ENCODE measurements around the gene BEST4.
"Not testable (repeated sequence)": the region's sequence is repeated elsewhere in the genome, so short reads cannot be mapped to it uniquely, and the experiment has no call there.

BEST4 gene

DNA sequence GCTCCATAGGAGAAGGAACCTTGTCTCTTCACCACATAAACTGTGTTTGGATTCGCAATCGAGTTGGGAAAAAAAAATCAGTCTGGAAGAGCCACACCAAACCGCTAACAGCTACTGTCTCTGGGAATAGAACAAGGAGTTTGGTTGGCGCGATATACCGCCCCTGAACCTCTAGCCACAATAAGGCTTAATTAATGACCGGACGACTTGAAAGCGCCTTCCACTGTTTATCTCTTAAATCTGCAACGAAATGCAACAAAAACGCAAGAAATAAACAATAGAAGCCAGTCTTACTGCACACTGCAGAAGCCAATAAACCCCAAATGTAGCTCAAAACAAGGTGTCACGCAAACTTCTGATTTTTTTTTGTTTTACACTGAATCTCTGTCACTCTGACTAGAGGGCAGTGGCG is 31.2 kb upstream of the BEST4 start:
- DNase-seq (ENCODE audit: low spot score): no peak

DNA sequence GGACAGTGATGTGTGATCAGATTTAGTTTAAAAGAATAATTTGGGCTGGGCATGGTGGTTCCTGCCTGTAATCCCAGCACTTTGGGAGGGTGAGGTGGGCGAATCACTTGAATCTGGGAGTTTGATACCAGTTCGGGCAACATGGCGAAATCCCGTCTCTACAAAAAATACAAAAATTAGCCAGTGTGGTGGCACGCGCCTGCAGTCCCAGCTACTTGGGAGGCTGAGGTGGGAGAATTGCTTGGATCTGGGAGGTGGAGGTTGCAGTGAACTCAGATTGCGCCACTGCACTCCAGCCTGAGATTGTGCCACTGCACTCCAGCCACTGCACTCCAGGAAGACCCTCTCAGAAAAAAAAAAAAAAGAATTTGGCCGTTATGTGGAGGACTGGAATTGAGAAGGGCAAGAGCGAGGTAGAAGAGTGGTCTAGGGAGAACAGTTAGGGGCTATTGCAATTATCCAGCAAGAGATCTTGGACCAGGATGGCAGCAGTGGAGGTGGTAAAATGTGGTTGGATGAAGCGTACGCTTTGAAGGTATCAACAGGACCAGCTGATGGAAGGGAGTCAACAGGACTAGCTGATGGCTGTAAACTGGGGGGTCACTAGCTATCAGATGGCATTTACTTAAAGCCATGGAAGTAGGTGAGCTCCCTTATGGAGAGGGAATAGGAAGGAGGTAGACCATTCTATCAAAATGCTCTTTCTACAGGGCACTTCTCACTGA is 30.0 kb upstream of the BEST4 start:
- DNase-seq (ENCODE audit: low spot score): no peak

DNA sequence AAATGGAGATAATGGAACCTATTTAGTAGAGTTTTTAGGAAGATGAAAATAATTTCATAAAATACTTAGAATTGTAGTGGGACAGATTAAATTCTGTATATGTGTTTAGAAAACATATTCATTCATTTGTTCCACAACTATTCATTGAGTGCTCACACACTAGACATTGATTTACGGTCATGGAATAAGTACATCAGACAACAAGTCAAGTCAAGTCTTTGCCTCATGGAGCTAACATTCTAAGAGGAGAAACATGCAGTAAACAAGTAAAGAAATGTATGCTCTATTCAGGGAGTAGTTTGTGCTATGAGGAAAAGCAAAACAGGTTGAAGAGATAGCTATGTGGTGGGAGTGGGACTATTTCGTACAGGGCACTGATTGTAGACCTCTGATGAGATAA is 29.3 kb upstream of the BEST4 start:
- no peak for DNase-seq (ENCODE audit: low spot score)

DNA sequence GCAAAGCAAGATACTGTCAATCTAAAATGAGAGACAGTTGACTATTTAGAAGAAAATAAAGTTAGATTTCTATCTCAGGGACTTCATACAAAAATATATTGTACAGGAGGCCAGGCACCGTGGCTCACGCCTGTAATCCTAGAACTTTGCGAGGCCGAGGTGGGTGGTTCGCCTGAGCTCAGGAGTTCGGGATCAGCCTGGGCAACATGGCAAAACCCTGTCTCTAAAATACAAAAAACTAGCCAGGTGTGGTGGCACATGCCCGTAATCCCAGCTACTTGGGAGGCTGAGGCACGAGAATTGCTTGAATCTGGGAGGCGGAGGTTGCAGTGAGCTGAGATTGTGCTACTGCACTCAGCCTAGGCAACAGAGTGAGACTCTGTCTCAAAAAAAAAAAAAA is 28.0 kb upstream of the BEST4 start:
- not testable (repeated sequence) for DNase-seq (ENCODE audit: low spot score)

DNA sequence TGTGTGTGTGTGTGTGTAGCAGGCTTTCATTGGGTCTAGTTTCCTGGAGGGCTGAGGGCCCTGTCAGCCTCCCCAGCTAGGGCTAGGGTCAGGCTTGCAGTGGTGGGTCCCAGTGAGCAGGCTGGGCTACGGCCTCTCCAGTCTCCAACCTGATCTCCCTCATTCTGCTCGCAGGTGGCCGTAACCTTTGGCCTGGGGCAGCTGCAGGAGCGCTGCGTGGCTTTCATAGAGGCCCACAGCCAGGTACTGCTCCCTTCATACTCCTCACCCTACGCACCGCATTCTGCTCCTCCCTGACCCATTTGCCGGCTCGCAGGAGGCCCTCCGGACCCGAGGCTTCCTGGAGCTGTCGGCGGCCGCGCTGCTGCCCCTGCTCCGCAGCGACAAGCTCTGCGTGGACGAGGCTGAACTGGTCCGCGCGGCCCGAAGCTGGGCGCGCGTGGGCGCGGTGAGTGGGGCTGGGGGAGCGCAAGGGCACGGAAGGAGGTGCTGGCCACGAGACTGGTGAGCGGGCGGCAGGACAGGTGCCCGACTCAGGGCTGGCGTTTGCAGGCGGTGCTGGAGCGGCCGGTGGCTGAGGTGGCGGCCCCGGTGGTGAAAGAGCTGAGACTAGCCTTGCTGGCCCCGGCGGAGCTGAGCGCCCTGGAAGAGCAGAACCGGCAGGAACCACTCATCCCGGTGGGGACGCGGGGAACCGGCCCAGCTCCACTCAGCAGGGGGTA is 25.0 kb upstream of the BEST4 start:
- DNase-seq (ENCODE audit: low spot score): peak; percentile 40

DNA sequence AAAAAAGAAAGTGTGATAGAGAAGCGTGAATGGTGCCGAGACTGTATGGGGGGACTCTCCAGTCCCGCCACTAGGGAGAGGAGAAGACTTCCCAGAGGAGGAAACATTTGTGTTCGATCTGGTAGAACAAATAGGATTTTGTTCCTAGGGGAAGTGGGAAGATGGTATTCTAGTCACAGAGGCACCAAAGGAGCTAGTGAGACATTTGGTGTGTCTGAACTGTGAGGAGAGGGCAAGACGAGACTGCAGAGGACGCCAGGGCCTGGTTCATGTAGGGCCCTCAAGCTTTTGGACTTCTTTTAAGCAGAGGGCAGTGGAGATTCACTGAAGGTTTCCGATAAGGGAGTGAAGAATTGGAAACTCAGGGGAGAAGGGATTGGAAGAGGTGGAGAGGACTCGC is 23.3 kb upstream of the BEST4 start:
- DNase-seq (ENCODE audit: low spot score): no peak

DNA sequence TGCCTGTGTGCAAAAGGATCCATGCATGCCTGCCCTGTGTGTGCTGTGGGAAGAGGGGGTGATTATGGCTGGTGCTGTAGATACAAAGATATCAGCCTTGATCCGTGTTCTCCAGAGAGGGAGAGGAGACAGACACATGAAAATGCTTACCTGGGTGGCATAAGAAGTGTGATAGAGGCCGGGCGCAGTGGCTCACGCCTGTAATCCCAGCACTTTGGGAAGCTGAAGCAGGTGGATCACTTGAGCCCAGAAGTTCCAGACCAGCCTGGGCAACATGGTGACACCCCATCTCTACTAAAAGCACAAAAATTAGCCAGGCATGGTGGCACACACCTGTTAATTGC is 22.8 kb upstream of the BEST4 start:
- not testable (repeated sequence) for DNase-seq (ENCODE audit: low spot score)

DNA sequence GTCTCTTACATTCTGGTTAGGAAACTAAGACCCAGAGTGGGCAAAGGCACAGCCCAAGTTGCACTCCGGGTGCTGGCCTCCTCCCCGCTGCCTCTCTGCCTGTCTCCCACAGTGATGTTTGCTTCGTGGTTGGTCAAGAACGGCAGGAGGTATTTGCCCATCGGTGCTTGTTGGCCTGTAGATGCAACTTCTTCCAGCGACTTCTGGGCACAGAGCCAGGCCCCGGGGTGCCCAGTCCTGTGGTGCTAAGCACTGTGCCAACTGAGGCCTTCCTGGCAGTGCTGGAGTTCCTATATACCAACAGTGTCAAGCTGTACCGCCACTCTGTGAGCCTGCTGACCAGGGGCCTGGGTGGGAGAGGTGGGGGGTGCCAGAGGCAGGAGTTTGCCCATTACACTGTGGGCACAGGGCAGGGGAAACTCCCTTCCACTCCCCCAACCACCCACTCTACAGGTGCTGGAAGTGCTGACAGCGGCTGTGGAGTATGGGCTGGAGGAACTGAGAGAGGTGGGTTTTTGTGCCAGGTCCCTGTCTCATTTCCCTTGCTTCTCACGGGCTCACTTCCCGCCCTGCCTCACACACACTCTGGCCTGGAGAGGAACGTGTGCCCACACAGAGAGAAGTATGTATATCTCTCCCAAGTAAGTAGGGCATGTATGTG is 22.3 kb upstream of the BEST4 start:
- no peak for DNase-seq (ENCODE audit: low spot score)

DNA sequence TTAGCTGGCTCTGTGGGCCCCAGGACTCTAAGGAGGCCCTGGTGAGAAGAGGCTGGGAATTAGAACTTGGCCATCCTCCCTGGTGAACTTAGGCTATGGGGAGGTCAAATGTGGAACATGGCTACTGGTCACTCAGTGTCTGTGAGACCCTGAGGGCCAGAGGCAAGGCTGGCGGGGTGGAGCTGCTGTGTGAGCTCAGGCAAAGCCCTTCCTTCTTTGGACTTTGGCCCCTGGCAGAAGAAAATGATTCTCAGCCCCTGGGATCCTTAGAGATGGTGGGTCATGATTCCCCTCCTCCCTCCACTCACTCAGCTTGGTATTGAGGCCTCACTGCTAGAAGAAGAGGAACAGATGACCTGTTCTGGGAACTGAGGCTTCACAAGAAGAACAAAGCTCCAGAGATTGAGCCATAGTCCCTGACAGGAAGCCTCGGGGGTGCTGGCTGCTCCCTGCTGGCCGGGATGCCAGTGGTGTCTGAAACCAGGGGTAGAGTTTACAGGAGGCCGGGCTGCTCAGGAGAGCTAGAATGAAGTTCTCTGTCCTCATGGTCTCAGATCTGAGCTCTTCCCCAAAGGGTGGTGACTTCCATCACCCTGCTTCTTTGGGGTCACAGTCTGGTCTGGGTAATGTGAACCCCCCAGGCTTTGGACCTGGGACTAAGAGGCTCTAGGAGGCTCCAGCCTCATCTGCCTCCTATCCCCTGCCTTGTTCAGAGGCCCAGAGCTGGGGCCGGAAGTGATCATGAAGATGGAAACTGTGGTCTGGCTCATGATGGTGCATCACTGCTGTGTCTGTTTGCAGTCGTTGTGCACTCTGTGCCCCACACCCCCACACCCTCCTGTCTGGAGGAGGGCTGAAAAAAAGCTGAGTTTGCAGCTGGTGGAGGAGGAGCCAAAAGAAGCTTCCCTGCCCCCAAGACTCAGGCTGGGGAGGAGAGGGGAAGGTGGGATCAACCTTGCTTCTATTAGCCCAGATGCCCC is 21.3 kb upstream of the BEST4 start:
- DNase-seq (ENCODE audit: low spot score): no peak

DNA sequence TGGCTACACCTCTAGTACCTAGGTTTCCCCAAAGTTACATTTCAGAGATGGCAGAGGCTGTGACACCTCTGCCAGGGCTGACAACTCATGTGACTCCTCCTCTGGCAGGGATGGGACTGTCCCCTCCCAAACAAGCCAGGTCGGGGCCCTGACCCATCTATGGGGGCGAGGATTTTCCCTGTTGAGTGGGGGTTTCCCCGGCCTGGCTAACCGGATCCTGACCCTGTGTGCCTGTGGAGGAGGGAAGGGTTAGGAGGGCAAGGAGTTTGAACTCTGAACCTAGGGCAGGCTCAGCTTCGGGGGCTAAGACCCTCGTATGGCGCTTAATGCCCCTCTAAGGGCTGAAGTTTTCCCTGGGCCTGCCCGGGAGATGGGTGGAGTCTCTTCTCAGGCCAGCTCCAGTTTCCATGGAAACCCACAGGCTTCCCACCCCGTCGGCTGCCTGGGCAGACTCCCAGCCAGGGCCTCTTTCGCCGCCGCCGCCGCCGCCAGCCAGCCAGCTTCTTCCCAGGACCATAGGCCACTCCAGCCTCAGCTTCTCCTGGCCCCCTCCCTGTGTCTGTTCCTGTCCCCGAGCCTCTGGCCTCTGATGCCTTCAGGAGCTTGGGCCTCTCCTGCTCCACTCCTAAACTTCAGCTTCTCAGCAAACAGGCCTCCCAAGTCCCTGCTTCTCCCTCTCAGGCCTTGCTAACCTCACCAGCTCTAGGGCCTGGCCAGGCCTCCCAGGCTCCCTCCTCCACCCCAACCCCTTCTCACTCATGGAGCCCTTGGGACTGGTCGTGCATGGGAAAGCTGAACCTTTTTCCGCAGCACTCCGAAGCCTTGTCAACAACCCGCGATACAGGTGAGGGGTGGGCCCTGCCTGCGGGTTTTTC is 20.3 kb upstream of the BEST4 start, which contains the start of gene BTBD19:
TSS of gene BTBD19 (plus strand) at position 461 of the 875 bp plus-strand sequence. CDS start at position 759, 298 bp downstream.
- DNase-seq (ENCODE audit: low spot score): peak; percentile 76

DNA sequence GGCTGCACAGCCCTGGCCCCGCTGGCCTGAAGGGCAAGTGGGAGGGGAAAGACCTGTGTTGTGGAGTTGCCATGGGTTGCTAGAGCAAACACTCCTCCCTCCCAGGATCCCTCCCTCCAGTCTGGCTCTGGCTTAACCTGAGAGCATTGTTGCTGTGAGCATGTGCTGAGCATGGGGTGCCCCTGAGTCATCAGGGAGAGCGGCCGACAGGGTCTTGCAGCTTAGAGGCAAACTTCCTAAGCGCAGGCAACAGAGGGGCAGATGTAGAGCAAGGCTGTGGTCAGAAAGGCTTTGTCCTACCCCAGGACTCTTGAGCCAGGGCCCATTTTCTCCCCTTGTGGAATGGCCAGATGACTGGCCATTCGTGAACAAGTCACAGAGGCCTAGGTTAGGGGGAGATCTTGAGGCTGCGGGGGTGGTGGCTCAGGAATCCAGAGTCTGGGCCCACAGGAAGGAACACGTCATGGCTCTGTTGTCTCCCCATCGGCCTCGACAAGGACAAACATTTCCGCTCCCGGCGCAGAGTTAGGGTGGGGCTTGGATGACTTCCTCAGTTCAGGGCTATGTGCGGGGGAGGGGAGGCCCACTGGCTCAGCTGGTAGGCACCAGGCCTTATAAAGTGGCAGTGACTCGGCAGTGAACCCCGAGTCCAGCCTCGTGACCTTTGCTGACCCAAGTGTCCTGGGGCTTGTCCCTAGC is 19.5 kb upstream of the BEST4 start:
- peak; percentile 86 for DNase-seq (ENCODE audit: low spot score)

DNA sequence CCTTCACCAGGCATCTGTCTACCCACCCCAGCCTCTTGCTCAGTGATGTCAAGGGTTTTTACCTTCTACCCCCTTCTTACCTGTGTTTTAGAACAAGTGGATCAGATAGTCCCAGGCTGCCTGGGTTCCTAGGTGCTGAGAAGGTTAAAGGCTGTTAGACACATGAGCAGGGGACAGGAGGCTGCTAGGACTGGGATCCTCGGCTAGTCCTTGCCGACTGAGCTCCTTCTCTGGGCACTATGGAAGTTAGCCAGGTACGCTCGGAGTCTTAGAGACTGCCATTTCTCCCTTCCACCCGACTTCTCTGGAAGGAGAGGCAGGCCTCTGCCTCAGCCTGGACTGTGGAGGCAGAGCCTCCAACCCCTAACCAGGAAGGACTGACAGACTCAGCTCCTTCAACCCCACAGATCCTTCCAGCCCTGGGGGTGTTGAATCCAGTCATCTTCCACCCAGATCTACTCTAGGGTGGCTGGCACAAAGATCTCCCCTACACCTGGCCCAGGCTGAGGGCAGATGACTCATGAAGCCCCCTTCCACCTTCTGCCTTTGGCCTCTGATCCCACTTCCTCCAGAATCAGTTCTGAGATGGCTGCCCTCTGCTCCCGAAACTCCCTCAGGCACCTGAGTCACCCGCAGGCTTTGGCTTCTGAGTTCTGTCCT is 18.9 kb upstream of the BEST4 start, which contains the start of gene DYNLT4:
TSS of gene DYNLT4 (minus strand) at position 648 of the 660 bp plus-strand sequence. CDS start 683 bp downstream, outside the sequence.
- DNase-seq (ENCODE audit: low spot score): no peak

DNA sequence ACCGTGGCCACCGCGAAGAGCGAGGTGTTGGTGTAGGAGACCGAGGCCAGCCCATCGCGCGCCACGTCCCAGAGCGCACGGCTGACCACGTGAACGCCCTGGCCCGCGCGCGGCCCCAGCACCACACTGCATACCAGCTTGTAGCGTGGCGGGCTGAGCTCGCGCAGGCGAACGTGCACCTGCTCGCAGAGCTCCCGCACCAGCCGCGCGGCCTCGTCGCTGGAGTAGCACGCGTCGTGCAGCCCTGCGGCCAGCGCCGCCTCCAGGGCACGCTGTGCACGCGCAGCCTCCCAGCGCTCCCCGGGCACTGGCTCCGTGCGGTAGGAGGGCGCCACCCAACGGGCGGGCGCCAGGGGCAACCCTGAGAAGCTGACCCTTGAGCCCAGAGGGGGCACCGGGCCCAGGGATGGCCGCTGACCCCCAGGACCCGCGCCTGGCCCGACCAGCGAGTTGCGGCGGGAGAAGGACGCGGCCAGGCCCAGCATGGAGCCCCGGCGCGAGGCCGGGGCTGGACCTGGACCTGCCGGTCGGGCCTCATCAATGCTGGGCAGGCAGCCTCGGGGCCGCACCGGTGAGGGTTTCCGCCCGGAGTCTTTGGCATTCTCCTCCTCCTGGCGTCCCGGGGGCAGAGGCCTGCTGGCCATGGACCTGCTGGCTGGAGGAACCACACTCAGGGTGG is 18.2 kb upstream of the BEST4 start:
- DNase-seq (ENCODE audit: low spot score): no peak

DNA sequence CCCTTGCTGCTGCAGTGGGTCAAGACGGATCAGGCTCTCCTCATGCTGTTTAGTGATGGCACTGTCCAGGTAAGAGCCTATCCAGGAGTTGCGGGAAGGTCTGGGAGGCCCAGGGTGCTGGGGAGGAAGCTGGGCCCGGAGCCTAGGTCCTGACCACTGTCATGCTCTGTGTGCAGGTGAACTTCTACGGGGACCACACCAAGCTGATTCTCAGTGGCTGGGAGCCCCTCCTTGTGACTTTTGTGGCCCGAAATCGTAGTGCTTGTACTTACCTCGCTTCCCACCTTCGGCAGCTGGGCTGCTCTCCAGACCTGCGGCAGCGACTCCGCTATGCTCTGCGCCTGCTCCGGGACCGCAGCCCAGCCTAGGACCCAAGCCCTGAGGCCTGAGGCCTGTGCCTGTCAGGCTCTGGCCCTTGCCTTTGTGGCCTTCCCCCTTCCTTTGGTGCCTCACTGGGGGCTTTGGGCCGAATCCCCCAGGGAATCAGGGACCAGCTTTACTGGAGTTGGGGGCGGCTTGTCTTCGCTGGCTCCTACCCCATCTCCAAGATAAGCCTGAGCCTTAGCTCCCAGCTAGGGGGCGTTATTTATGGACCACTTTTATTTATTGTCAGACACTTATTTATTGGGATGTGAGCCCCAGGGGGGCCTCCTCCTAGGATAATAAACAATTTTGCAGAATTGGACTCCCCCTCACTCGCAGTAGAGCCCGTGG is 17.5 kb upstream of the BEST4 start:
- DNase-seq (ENCODE audit: low spot score): no peak

DNA sequence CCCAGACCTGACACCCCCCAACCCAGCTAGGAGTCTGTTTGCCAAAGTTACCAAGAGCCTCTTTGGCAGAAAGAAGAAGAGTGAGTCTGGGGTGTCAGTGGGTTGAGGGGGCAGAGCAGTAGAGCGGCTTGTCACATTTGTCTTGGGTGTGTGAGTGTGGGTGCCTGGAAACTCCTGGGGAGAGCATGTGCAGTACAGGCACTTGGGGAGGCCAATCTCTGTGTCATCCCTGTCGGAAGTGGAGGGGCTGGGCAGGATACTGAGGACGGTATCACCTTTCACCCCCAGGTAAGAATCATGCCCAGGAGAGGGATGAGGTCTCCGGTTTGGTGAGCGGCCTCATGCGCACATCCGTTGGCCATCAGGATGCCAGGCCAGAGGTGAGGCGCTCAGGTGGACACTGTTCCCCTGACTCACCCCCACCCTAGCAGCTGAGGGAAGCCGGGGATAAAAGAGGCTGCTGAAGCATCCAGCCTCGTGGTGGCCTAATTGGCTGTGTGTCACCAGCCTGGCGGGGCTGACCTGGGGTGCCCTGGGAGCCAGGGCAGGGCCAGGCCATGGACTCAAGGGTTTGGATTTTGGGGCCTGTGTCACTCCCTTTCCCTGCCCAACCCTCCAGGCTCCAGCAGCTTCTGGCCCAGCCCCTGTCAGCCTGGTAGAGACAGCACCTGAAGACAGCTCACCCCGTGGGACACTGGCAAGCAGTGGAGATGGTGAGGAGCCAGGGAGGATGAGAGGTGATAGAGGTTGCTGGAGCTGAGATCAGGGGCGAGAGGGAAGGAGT is 15.5 kb upstream of the BEST4 start:
- DNase-seq (ENCODE audit: low spot score): no peak

DNA sequence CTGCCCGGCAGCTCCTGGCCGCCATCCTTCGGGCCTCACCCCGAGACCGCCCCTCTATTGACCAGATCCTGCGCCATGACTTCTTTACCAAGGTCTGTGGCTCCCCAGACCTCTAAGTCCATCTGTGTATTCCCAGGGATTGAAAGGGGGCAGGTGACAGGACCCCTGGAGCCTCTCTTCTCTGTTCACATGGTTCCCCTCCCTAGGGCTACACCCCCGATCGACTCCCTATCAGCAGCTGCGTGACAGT is 15.0 kb upstream of the BEST4 start:
- no peak for DNase-seq (ENCODE audit: low spot score)

DNA sequence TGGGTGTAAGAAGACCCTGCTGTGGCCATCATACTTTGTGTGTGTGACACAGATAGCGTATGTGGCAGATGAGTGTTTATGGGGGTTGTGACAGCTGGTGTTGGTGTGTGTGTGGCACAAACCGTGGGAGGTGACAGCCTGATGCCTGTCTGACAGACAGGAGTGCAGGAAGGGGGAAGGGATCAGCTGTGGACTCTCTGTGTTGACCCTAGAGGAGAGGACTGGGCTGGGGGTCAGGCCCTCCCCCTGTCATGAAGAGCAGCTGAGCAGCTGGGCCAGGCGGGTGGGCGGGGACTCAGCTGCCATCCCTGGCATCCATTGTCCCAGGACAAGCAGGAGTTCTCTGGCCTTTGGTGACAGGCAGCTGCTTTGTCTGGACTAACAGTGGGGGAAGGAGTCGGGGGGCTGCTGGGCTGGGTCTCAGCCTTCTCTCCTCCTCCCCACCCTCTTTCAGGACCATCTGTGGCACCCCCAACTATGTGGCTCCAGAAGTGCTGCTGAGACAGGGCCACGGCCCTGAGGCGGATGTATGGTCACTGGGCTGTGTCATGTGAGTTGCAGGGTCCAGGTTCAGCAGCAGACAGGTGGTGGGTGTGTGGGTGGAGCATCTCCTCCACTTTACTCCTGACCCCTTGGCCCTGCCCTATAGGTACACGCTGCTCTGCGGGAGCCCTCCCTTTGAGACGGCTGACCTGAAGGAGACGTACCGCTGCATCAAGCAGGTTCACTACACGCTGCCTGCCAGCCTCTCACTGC is 14.5 kb upstream of the BEST4 start:
- no peak for DNase-seq (ENCODE audit: low spot score)

All from cerebellar cortex (tissue), 1 donor.